ENCODE data around the gene ANKRD33. TPM values are rescaled to one million over a fixed set of nuclear protein-coding genes. Genes with fewer than 3 reads are reported as not detected.

The ANKRD33 gene
- total and polyA plus RNA-seq, 2 experiments from 2014 or later, result 0.27 to 1.7 TPM

- H3K27ac ChIP-seq (ENCODE audit: low read depth), result no peak overlapping the region
- ATAC-seq (no peak), DNase-seq (ENCODE audit: low spot score) (no peak)
- peaks cover 65% of the 10 kb centered on the region for H3K27me3 ChIP-seq (ENCODE audit: insufficient read depth)
- H2AFZ ChIP-seq, result peak overlapping the region; percentile 97
- H3K36me3 Mint-ChIP-seq (ENCODE audit: low read depth), result no peaks in the 10 kb centered on the region
- peaks cover 7% of the 10 kb centered on the region for H3F3A ChIP-seq (replicated peaks; ENCODE audit: low read depth)
- peak overlapping the region; percentile 77 for H3K4me3 ChIP-seq
- no peak overlapping the region for H3K27ac Mint-ChIP-seq
- peaks cover 3% of the 10 kb centered on the region; the same call in 1 of the 3 replicates for H3K9me3 Mint-ChIP-seq
- peaks cover 27% of the 10 kb centered on the region for H3K4me1 Mint-ChIP-seq
- no peaks in the 10 kb centered on the region for H3K79me2 ChIP-seq (replicated peaks; ENCODE audit: insufficient read depth)
- H3K36me3 ChIP-seq (ENCODE audit: insufficient read depth), result no peaks in the 10 kb centered on the region
- H3K9me2 ChIP-seq (ENCODE audit: insufficient read depth), result no peaks in the 10 kb centered on the region
- peaks cover 15% of the 10 kb centered on the region for H3K4me1 ChIP-seq (ENCODE audit: insufficient read depth)
- H3K4me3 Mint-ChIP-seq, result peak overlapping the region; percentile 71
- no peaks in the 10 kb centered on the region; the same call in 1 of the 2 replicates for H4K20me1 ChIP-seq (replicated peaks; ENCODE audit: insufficient read depth)
- peaks cover 33% of the 10 kb centered on the region for H3K27me3 Mint-ChIP-seq (ENCODE audit: insufficient read depth, low read depth, poor library complexity)
- H3K4me2 ChIP-seq, result peak overlapping the region; percentile 98
- no peak for TF ChIP-seq EZH2phosphoT487 (IDR thresholded peaks at IDR 0.05; ENCODE audit: unreplicated experiment)
- TF ChIP-seq EZH2 (IDR thresholded peaks at IDR 0.05; ENCODE audit: low read depth, unreplicated experiment), result peak; percentile 23
Observed at GRCh38 chr12:51907856-51908425, 20.0 kb downstream of the ANKRD33 start.

- Histone ChIP-seq H3K4me3 (no peak overlapping the region), H3K79me2 (replicated peaks; ENCODE audit: insufficient read depth) (no peaks in the 10 kb centered on the region), H3K4me1 (ENCODE audit: insufficient read depth) (peaks cover 15% of the 10 kb centered on the region), H3K27ac (ENCODE audit: low read depth) (no peak overlapping the region), H2AFZ (no peak overlapping the region), H3K27me3 (ENCODE audit: insufficient read depth) (peaks cover 62% of the 10 kb centered on the region), H3K36me3 (ENCODE audit: insufficient read depth) (no peaks in the 10 kb centered on the region), H4K20me1 (replicated peaks; ENCODE audit: insufficient read depth) (no peaks in the 10 kb centered on the region; the same call in 1 of the 2 replicates), H3F3A (replicated peaks; ENCODE audit: low read depth) (peaks cover 7% of the 10 kb centered on the region), H3K9me2 (ENCODE audit: insufficient read depth) (no peaks in the 10 kb centered on the region), H3K4me2 (no peak overlapping the region)
- Mint-ChIP-seq H3K9me3 (peaks cover 3% of the 10 kb centered on the region; the same call in 1 of the 3 replicates), H3K4me3 (no peak overlapping the region; the same call in 2 of the 3 replicates), H3K27ac (no peak overlapping the region), H3K4me1 (peaks cover 28% of the 10 kb centered on the region), H3K27me3 (ENCODE audit: insufficient read depth, low read depth, poor library complexity) (peaks cover 37% of the 10 kb centered on the region), H3K36me3 (ENCODE audit: low read depth) (no peaks in the 10 kb centered on the region)
- no peak for DNase-seq (ENCODE audit: low spot score)
- no peak for ATAC-seq
- TF ChIP-seq CREB1 (CRISPR knock-in tag; IDR thresholded peaks at IDR 0.05; ENCODE audit: low read depth) (no peak), ETS1 (IDR thresholded peaks at IDR 0.05) (no peak), POLR2AphosphoS5 (IDR thresholded peaks at IDR 0.05; ENCODE audit: low read depth) (no peak), REST (IDR thresholded peaks at IDR 0.05; ENCODE audit: unreplicated experiment) (no peak), EZH2 (IDR thresholded peaks at IDR 0.05; ENCODE audit: low read depth, unreplicated experiment) (no peak), ZNF331 (CRISPR knock-in tag; IDR thresholded peaks at IDR 0.05; ENCODE audit: low read depth) (no peak), ZNF462 (CRISPR knock-in tag; IDR thresholded peaks at IDR 0.05) (no peak), ZNF114 (CRISPR knock-in tag; IDR thresholded peaks at IDR 0.05) (no peak)
Observed at GRCh38 chr12:51908876-51909592, 21.1 kb downstream of the ANKRD33 start.
